ENCODE measurements around the gene DOCK4.

GRCh38 chr7:112064627-112065385 lies 141.4 kb downstream of the DOCK4 start:
- TF ChIP-seq TAF1 (IDR thresholded peaks at IDR 0.05; ENCODE audit: low read depth) (no peak), EP300 (IDR thresholded peaks at IDR 0.05; ENCODE audit: borderline replicate concordance) (no peak)
- TF ChIP-seq, protein P1, sequence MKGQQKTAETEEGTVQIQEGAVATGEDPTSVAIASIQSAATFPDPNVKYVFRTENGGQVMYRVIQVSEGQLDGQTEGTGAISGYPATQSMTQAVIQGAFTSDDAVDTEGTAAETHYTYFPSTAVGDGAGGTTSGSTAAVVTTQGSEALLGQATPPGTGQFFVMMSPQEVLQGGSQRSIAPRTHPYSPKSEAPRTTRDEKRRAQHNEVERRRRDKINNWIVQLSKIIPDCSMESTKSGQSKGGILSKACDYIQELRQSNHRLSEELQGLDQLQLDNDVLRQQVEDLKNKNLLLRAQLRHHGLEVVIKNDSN (IDR thresholded peaks at IDR 0.05): no peak
